GM12874 (cell line): ENCODE measurements around the gene HLCS.

Experiments
- CTCF ChIP-seq: IDR thresholded peaks from 2 replicates; pipeline ENCODE4 v1.5.1; 2011; ENCODE audit warnings: low read depth, mild to moderate bottlenecking, control low read depth, low read length, moderate library complexity; ENCODE audit not compliant: insufficient read depth

Gene HLCS

DNA sequence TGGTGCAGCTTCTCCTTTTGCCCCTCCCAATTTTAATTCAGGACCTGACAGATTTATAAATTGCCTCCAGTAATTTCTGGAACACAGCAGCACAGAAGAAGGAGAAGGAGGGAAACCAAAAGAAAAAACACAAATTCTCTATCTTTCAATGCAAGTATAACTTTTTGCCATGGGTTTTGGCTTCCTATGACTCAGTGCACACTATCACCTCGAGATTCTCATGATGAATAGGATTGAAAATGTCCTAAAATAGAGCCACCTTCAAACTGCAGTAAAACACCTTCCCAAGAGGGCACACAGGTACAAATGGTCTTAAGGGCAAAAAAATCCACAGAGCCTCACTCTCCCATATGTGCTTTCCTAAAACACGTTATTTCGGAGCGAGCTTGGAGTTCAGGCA lies 113.6 kb downstream of the HLCS start:
- TF ChIP-seq CTCF: no peak

- no peak for TF ChIP-seq CTCF
These were observed 114.2 kb downstream of the HLCS start for GRCh38 chr21:36852293-36852692.

- TF ChIP-seq CTCF: no peak
These were observed 115.3 kb downstream of the HLCS start for GRCh38 chr21:36851121-36851520.

- TF ChIP-seq CTCF: no peak
These were observed 116.1 kb downstream of the HLCS start for GRCh38 chr21:36850372-36850771.

- TF ChIP-seq CTCF: no peak
These were observed 116.9 kb downstream of the HLCS start for GRCh38 chr21:36849461-36850105.

- no peak for TF ChIP-seq CTCF
These were observed 117.7 kb downstream of the HLCS start for GRCh38 chr21:36848730-36849274.

DNA sequence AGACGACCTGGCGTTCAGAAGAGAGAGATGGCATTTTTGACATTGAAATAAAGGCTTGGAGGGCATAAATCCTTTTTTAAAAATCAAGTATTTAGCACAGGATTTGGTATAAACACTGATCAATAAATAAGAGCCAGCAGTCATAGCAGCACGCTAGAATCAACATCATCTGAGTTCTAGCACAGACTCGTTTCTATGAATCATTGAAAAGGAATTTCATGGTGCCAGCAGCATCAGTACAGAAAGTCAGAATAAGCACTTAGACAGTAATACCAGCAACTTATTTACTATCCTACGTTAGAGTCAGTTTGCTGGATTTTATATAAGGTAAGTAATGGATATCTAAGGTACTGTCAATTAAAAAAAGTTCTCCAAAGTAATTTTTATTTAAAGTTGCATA lies 119.3 kb downstream of the HLCS start:
- no peak for TF ChIP-seq CTCF
